ENCODE data around the gene WDR83.
A peak's percentile ranks its signal among the peaks of the same experiment; 100 is the strongest.
"Not testable (repeated sequence)": the region's sequence is repeated elsewhere in the genome, so short reads cannot be mapped to it uniquely, and the experiment has no call there.

WDR83 gene

GRCh38 chr19:12687496-12688196 is 21.0 kb downstream of the WDR83 start, which contains the start of gene GNG14:
TSS of gene GNG14 (plus strand) at chr19:12687998. CDS start at chr19:12688049, 51 bp downstream.
- no peak for DNase-seq (ENCODE audit: low spot score)

DNA sequence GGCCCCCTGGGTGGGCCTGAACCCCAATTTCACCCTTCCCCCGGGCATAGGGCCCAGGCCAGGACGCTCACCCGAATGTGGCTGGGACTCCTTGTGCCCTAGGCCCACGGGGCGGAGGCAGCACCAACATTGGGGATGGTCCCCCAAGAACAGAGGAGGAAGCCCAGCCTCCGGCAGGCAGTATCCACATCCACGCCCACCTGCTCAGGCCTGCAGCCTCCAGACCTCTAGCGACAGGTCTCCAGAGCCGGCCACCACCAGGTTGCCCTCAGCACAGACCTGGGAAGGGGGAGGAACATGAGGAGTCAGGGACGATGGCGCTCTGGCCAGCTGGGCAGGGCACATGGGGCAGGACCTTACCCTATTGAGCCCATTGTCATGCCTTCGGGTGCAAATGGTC is 22.4 kb downstream of the WDR83 start:
- DNase-seq (ENCODE audit: low spot score): no peak

- no peak for DNase-seq (ENCODE audit: low spot score)
Measured at GRCh38 chr19:12689581-12690216, 23.1 kb downstream of the WDR83 start.

DNA sequence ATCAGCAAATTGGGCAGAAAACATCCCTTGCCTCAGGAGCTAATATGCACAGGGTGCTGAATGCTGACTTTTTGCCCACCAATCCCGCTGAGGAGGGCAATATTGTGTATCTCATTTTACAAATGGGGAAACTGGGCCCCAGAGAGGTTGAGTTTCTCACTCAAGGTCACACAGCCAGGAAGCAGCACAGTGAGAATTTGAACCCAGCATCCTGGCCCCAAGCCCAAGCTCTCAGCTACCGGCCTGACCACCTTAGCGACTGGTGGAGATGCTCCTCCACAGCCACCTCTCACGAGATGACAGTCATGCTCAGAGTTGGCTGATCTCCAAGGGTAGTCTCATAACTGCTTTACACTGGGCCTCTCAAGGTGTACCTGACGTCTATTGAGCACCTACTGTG is 26.4 kb downstream of the WDR83 start:
- DNase-seq (ENCODE audit: low spot score): no peak

- DNase-seq (ENCODE audit: low spot score): no peak
Measured at GRCh38 chr19:12694641-12695040, 28.0 kb downstream of the WDR83 start.

- no peak for DNase-seq (ENCODE audit: low spot score)
Measured at GRCh38 chr19:12695096-12695495, 28.5 kb downstream of the WDR83 start.

DNA sequence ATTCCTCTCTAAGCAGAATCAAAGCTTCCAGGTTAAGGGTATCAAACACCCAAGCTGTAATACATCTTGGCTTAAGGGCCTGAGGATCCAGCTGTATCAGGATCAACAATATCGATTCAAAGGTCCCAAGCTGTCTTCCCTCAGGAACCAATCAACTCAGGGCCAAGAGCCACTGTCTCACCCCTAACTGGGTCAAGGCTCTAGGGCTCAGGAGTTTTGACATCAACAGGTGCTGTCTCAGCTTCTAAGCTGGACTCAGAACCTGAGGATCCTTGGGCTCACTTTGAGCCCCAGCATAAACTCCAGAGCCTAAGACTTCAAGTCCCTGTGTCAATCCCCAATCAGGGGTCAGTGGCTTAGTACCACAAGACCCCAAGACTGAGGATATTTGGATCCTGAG is 28.9 kb downstream of the WDR83 start:
- DNase-seq (ENCODE audit: low spot score): no peak

- DNase-seq (ENCODE audit: low spot score): no peak
Measured at GRCh38 chr19:12695997-12696365, 29.4 kb downstream of the WDR83 start.

GRCh38 chr19:12696366-12697335 is 30.0 kb downstream of the WDR83 start, which contains the start of gene FBXW9:
TSS of gene FBXW9 (minus strand) at chr19:12696631. CDS start at chr19:12696581, 50 bp downstream.
- DNase-seq (ENCODE audit: low spot score): peak; percentile 88

GRCh38 chr19:12697425-12697824 is 30.8 kb downstream of the WDR83 start:
- not testable (repeated sequence) for DNase-seq (ENCODE audit: low spot score)

- DNase-seq (ENCODE audit: low spot score): no peak
Measured at GRCh38 chr19:12698138-12698537, 31.5 kb downstream of the WDR83 start.

GRCh38 chr19:12701596-12702282 is 35.1 kb downstream of the WDR83 start:
- no peak for DNase-seq (ENCODE audit: low spot score)

DNA sequence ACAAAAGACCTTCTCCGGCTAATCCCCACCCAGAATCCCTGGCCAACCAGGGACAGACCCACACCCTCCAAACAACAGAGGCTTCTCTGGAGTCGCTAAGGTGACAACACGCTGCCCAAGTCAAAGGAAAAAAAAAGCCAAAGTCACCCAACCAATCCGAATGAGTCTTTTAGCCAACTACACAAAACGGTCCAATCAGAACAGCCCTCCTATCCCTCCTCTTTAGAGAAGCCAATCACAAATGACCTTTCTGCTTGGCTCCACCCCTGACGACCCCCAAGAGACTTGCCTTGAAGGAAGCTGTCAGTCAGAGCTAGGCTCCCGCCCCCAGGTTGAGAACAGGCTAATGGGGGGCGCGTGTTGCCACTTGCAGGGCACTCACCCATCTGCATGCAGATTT is 36.4 kb downstream of the WDR83 start:
- no peak for DNase-seq (ENCODE audit: low spot score)

GRCh38 chr19:12705169-12705568 is 38.6 kb downstream of the WDR83 start:
- no peak for DNase-seq (ENCODE audit: low spot score)

- no peak for DNase-seq (ENCODE audit: low spot score)
Measured at GRCh38 chr19:12705654-12706331, 39.2 kb downstream of the WDR83 start.

DNA sequence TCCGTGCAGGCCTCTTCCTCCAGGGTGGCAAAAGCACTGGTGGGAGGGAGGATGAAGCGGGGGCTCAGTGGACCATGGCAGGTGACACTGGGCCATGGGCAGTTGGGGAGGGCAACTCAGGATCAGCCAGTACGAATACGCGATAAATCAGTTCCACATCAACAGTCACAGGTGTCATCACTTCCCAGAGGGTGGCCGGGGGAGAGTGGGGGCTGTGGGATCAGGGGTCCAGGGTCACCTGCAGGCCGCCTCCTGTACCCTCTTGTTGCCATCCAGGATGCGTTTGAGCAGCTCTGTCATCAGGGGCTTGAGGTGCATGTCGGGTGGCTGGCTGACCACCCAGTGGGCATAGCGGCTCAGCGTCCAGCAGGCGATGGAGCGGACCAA is 39.7 kb downstream of the WDR83 start:
- DNase-seq (ENCODE audit: low spot score): no peak

- DNase-seq (ENCODE audit: low spot score): no peak
Measured at GRCh38 chr19:12708641-12709040, 42.0 kb downstream of the WDR83 start.

- DNase-seq (ENCODE audit: low spot score): no peak
Measured at GRCh38 chr19:12711187-12711586, 44.6 kb downstream of the WDR83 start.

DNA sequence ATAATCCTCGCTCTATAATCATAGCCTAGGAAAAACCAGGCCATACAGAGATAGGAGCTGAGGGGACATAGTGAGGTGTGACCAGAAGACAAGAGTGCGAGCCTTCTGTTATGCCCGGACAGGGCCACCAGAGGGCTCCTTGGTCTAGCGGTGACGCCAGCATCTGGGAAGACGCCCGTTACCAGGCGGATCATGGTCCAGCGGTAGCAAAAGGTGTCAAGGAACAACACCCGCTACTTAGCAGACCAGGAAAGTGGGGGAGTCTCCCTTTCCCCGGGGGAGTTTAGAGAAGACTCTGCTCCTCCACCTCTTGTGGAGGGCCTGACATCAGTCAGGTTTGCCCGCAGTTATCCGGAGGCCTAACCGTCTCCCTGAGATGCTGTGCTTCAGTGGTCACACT is 45.5 kb downstream of the WDR83 start:
- not testable (repeated sequence) for DNase-seq (ENCODE audit: low spot score)

GRCh38 chr19:12713304-12713703 is 46.7 kb downstream of the WDR83 start:
- not testable (repeated sequence) for DNase-seq (ENCODE audit: low spot score)

- no peak for DNase-seq (ENCODE audit: low spot score)
Measured at GRCh38 chr19:12715102-12715501, 48.5 kb downstream of the WDR83 start.

Data from LoVo (cell line).